PFSK-1 (cell line): ENCODE results near the gene KASH5.

ENCODE experiments used
- FOXP2 ChIP-seq: optimal IDR thresholded peaks from 2 replicates; pipeline ENCODE3; 2011; ENCODE audit warnings: borderline replicate concordance, control low read depth, inconsistent platforms; ENCODE audit not compliant: insufficient read depth; ENCODE audit errors: extremely low read length, extremely low read depth
- POLR2AphosphoS5 ChIP-seq: IDR thresholded peaks from 2 replicates; pipeline ENCODE4 v1.6.1; 2012; ENCODE audit warnings: low read depth, mild to moderate bottlenecking, control low read depth, low read length, moderate library complexity
- SIN3A ChIP-seq: IDR thresholded peaks from 2 replicates; pipeline ENCODE4 v1.6.1; 2012; ENCODE audit warnings: mild to moderate bottlenecking, low read length, moderate library complexity, borderline replicate concordance; ENCODE audit not compliant: insufficient read depth
- TAF1 ChIP-seq: IDR thresholded peaks from 2 replicates; pipeline ENCODE4 v1.6.1; 2012; ENCODE audit warnings: low read length, control low read depth, borderline replicate concordance; ENCODE audit not compliant: insufficient read depth
- TF ChIP-seq, protein P1 (sequence below), 2 experiments: IDR thresholded peaks; 2 replicates each; pipeline versions ENCODE4 v1.6.1 to v1.8.0; 2011 to 2012; ENCODE audit warnings: low read depth in 2 of 2, low read length in 2 of 2, control low read depth in 1 of 2, inconsistent platforms in 1 of 2, mild to moderate bottlenecking in 1 of 2, moderate library complexity in 1 of 2; ENCODE audit not compliant: insufficient read depth in 1 of 2

The KASH5 gene

DNA sequence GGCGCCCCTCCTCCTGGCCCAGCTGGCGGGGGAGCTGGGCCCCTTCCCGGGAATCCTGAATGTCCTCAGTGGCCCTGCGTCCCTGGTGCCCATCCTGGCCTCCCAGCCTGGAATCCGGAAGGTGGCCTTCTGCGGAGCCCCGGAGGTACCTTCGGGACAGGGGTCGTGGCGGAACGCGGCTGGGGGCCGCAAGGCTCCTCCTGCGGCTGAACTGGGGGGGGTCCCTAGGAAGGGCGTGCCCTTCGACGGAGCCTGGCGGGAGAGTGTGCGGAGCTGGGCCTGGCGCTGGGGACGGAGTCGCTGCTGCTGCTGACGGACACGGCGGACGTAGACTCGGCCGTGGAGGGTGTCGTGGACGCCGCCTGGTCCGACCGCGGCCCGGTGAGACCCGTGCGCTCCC lies 73.6 kb downstream of the KASH5 start:
- TF ChIP-seq FOXP2 (no peak), TAF1 (no peak), SIN3A (no peak), POLR2AphosphoS5 (no peak)
- TF ChIP-seq, protein P1, sequence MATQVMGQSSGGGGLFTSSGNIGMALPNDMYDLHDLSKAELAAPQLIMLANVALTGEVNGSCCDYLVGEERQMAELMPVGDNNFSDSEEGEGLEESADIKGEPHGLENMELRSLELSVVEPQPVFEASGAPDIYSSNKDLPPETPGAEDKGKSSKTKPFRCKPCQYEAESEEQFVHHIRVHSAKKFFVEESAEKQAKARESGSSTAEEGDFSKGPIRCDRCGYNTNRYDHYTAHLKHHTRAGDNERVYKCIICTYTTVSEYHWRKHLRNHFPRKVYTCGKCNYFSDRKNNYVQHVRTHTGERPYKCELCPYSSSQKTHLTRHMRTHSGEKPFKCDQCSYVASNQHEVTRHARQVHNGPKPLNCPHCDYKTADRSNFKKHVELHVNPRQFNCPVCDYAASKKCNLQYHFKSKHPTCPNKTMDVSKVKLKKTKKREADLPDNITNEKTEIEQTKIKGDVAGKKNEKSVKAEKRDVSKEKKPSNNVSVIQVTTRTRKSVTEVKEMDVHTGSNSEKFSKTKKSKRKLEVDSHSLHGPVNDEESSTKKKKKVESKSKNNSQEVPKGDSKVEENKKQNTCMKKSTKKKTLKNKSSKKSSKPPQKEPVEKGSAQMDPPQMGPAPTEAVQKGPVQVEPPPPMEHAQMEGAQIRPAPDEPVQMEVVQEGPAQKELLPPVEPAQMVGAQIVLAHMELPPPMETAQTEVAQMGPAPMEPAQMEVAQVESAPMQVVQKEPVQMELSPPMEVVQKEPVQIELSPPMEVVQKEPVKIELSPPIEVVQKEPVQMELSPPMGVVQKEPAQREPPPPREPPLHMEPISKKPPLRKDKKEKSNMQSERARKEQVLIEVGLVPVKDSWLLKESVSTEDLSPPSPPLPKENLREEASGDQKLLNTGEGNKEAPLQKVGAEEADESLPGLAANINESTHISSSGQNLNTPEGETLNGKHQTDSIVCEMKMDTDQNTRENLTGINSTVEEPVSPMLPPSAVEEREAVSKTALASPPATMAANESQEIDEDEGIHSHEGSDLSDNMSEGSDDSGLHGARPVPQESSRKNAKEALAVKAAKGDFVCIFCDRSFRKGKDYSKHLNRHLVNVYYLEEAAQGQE (IDR thresholded peaks at IDR 0.05; ENCODE audit: insufficient read depth in 1 of 2, low read depth in 2 of 2, low read length in 2 of 2) = no peak

DNA sequence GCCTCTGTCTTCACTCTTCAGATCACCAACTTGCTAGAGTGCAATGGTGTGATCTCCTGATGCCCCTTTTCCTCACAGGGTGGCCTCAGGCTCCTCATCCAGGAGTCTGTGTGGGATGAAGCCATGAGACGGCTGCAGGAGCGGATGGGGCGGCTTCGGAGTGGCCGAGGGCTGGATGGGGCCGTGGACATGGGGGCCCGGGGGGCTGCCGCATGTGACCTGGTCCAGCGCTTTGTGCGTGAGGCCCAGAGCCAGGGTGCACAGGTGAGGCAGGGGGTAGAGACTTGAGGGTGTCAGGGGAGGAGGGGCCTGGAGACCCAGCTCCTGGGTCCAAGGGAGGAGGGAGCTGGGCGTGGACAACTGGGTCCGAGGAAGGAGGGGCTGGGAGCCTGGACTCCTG lies 74.4 kb downstream of the KASH5 start:
- TF ChIP-seq TAF1 (no peak), FOXP2 (no peak), SIN3A (no peak), POLR2AphosphoS5 (no peak)
- TF ChIP-seq, protein P1 (IDR thresholded peaks at IDR 0.05; ENCODE audit: insufficient read depth in 1 of 2, low read depth in 2 of 2, low read length in 2 of 2) = no peak

DNA sequence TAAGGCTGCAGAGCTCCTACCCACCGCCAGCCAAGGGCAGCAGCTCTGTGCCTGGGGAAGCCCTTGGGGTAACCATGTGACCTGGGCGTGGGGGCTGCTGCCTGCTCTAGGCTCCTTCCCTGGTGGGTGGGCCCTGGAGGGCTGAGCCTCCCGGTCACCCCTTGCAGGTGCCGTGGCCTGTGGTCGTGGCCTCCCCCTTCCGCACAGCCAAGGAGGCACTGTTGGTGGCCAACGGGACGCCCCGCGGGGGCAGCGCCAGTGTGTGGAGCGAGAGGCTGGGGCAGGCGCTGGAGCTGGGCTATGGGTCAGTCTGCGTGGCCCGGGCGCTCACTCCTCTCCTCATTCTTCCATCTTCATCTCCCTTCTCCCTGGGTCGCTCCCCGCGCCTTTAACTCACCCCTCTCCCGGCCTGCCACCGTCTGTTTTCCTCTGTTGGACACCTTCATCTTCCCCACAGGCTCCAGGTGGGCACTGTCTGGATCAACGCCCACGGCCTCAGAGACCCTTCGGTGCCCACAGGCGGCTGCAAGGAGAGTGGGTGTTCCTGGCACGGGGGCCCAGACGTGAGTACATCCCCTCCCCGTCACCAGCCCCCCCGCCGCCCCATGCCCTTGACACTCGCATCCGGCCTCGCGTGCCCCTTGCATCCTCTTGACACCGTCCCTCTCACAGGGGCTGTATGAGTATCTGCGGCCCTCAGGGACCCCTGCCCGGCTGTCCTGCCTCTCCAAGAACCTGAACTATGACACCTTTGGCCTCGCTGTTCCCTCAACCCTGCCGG lies 76.1 kb downstream of the KASH5 start:
- TF ChIP-seq POLR2AphosphoS5 (no peak), TAF1 (no peak), FOXP2 (no peak), SIN3A (no peak)
- TF ChIP-seq, protein P1 (IDR thresholded peaks at IDR 0.05; ENCODE audit: insufficient read depth in 1 of 2, low read depth in 2 of 2, low read length in 2 of 2) = no peak

DNA sequence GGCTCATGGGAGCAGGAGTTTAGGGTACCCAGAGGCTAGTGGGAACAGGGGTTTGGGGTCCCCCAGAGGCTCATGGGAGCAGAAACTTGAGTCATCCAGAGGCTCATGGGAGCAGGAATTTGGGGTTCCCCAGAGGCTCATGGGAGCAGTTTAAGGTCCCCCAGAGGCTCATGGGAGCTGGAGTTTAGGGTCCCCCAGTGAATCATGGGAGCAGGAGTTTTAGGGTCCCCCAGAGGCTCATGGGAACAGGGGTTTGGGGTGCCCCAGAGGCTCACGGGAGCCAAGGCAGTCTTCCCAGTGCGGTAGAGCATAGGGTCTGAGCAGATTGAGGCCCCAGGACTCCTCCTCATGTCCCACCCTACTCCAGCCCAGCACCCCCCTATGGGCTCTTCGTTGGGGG lies 77.3 kb downstream of the KASH5 start:
- TF ChIP-seq FOXP2 = no peak
- TF ChIP-seq, protein P1 (IDR thresholded peaks at IDR 0.05; ENCODE audit: insufficient read depth in 1 of 2, low read depth in 2 of 2, low read length in 2 of 2) = no peak
- TF ChIP-seq POLR2AphosphoS5 = no peak
- no peak for TF ChIP-seq TAF1
- no peak for TF ChIP-seq SIN3A
